GM23248 (cell line): ENCODE results near the gene FAF2.

Experiments
- EZH2 ChIP-seq: fragments of 200-600 bp; sonication (generic); IDR thresholded peaks from 2 replicates; pipeline ENCODE4 v1.6.1; 2018; ENCODE audit warnings: antibody characterized with exemption, mild to moderate bottlenecking; ENCODE audit not compliant: insufficient read depth, poor library complexity, severe bottlenecking
- EZH2phosphoT487 ChIP-seq: fragments of 200-600 bp; sonication (generic); IDR thresholded peaks from 2 replicates; pipeline ENCODE4 v1.6.1; 2018; ENCODE audit warnings: antibody characterized with exemption, moderate library complexity, mild to moderate bottlenecking, low read depth; ENCODE audit not compliant: insufficient read depth

DNA sequence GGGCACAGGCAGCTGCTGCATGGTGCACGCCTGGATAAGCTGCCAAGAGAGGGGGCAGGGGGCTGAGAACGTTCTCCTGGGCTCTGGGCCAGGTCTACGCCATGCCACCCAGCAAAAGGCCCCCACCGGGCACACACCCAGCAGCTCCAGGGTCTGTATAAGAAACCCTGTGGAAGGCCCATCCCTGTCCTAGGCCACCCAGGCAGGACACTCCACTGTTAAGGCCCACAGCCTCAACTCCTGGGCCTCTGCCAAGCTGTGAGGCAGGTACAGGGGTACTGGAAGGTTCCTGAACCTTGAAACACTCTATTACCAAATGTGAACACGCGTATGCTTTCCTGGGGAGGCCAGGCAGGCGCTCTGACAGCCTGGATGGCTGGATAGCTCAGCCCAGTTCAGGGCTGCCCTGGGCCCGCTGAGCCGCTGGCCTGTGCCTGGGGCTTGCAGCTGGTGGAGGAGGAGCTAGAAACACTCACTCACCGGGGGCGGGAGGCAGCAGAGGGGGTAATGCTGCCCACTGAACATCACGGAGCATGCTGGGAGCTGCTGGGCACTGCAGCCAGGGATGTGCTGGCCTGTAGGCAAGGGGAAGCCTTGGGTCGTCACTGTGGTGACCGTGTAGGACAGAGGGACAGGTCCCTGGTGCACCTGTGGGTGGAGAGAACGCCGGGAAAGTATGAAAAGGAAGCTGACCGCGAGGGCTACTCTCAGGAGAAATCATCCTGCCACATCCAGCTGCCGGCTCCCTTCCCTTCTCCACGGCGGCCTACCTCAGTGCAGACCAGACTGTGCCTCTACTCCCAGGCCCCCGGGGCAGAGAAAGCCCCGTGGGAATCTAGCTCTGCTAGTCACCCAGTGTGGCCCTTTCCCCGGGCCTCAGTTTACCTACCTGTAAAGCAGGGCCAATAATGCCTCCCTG, 83.1 kb downstream of the FAF2 start:
- TF ChIP-seq EZH2 (no peak), EZH2phosphoT487 (no peak)
